SK-N-SH (cell line): ENCODE measurements around the gene CEACAM7. TPM values are rescaled to one million over a fixed set of nuclear protein-coding genes. Genes with fewer than 3 reads are reported as not detected.

Source experiments
- CTCF ChIA-PET: fragments of 300-600, 350-600 bp; formaldehyde crosslinking; extraction: SDS; loops from one replicate; lab custom pipeline; 2021; lab: Yijun Ruan, JAX
- POLR2A ChIA-PET: fragments of 350-600 bp; sonication (Branson Sonifier 250); formaldehyde crosslinking; extraction: SDS; loops from one replicate; lab custom pipeline; 2020; ENCODE audit warnings: antibody characterized with exemption, inconsistent platforms; lab: Yijun Ruan, JAX
- DNase-seq: peaks from one replicate; pipeline ENCODE4 v3.0.0; 2012
- H2AFZ ChIP-seq: fragments of 200-600 bp; sonication (generic); 2 replicates; pipeline ENCODE4 v1.8.1; 2016; ENCODE audit warnings: antibody characterized with exemption, mild to moderate bottlenecking, low read depth
- H3F3A ChIP-seq: fragments of 200-600 bp; sonication (generic); replicated peaks from 2 replicates; pipeline ENCODE3; 2016; ENCODE audit warnings: antibody characterized with exemption, mild to moderate bottlenecking; ENCODE audit not compliant: insufficient read depth
- H3K27ac ChIP-seq, 2 experiments: fragments of 200-500 bp in 1 of 2; fragments of 200-600 bp in 1 of 2; sonication (Bioruptor generic) in 1 of 2; sonication (generic), shearing (Covaris generic) in 1 of 2; 2 replicates each; pipeline versions ENCODE4 v1.5.1 to v1.6.1; 2014 to 2016; ENCODE audit warnings: low read depth in 2 of 2, inconsistent platforms in 1 of 2, low read length in 1 of 2, mild to moderate bottlenecking in 1 of 2, mixed read lengths in 1 of 2
- H3K27me3 ChIP-seq: fragments of 200-600 bp; sonication (generic), shearing (Covaris generic); 2 replicates; pipeline ENCODE4 v1.6.1; 2016; ENCODE audit warnings: mixed run types; ENCODE audit not compliant: insufficient read depth
- H3K36me3 ChIP-seq, 2 experiments: fragments of 200-500 bp in 1 of 2; fragments of 200-600 bp in 1 of 2; sonication (Bioruptor generic) in 1 of 2; sonication (generic) in 1 of 2; replicated peaks in 1 of 2; 2 replicates each; pipeline versions ENCODE3 to v1.5.1; 2014 to 2016; ENCODE audit warnings: low read length in 1 of 2, mild to moderate bottlenecking in 1 of 2; ENCODE audit not compliant: insufficient read depth in 2 of 2, control insufficient read depth in 1 of 2
- H3K4me1 ChIP-seq, 2 experiments: fragments of 200-500 bp in 1 of 2; fragments of 200-600 bp in 1 of 2; sonication (Bioruptor generic) in 1 of 2; sonication (generic), shearing (Covaris generic) in 1 of 2; 2 replicates each; pipeline versions ENCODE4 v1.5.1 to v1.6.1; 2014 to 2016; ENCODE audit warnings: low read depth in 1 of 2, low read length in 1 of 2, mixed run types in 1 of 2; ENCODE audit not compliant: insufficient read depth in 2 of 2, control insufficient read depth in 1 of 2
- H3K4me2 ChIP-seq: fragments of 200-600 bp; sonication (generic), shearing (Covaris generic); 2 replicates; pipeline ENCODE4 v1.6.1; 2017; ENCODE audit warnings: mixed run types
- H3K4me3 ChIP-seq, 2 experiments: fragments of 200-500 bp in 1 of 2; fragments of 200-600 bp in 1 of 2; sonication (Bioruptor generic) in 1 of 2; sonication (generic), shearing (Covaris generic) in 1 of 2; 2 replicates each; pipeline versions ENCODE4 v1.5.1 to v1.8.1; 2014 to 2016; ENCODE audit warnings: low read depth in 2 of 2, inconsistent platforms in 1 of 2, low read length in 1 of 2, mild to moderate bottlenecking in 1 of 2, mixed read lengths in 1 of 2, moderate library complexity in 1 of 2
- H3K79me2 ChIP-seq: fragments of 200-600 bp; sonication (generic); 2 replicates; pipeline ENCODE4 v1.8.1; 2017; ENCODE audit warnings: mild to moderate bottlenecking; ENCODE audit not compliant: insufficient read depth
- H3K9ac ChIP-seq: fragments of 200-600 bp; sonication (generic); 2 replicates; pipeline ENCODE4 v1.6.1; 2017; ENCODE audit warnings: mixed run types
- H3K9me2 ChIP-seq: fragments of 200-600 bp; sonication (generic); 2 replicates; pipeline ENCODE4 v1.6.1; 2017; ENCODE audit warnings: mixed run types
- H3K9me3 ChIP-seq: fragments of 200-600 bp; sonication (generic); 2 replicates; pipeline ENCODE4 v1.6.1; 2017; ENCODE audit warnings: mixed run types, mild to moderate bottlenecking, moderate library complexity
- H4K20me1 ChIP-seq: fragments of 200-600 bp; sonication (generic); 2 replicates; pipeline ENCODE4 v1.6.1; 2017; ENCODE audit warnings: mild to moderate bottlenecking, mixed run types; ENCODE audit not compliant: insufficient read depth
- ELF1 ChIP-seq: IDR thresholded peaks from 2 replicates; pipeline ENCODE4 v1.4.0; 2012
- FOSL2 ChIP-seq: IDR thresholded peaks from 2 replicates; pipeline ENCODE4 v1.4.0; 2012; ENCODE audit warnings: low read depth, mild to moderate bottlenecking, moderate library complexity, borderline replicate concordance
- GABPA ChIP-seq: IDR thresholded peaks from 2 replicates; pipeline ENCODE4 v1.4.0; 2012; ENCODE audit warnings: low read depth, mild to moderate bottlenecking
- GATA2 ChIP-seq: sonication (generic); formaldehyde crosslinking; IDR thresholded peaks from 2 replicates; pipeline ENCODE4 v1.5.0; 2020; ENCODE audit warnings: mild to moderate bottlenecking, missing genetic modification reagents
- JUND ChIP-seq: IDR thresholded peaks from 2 replicates; pipeline ENCODE4 v1.4.0; 2012
- MAX ChIP-seq: IDR thresholded peaks from 2 replicates; pipeline ENCODE4 v1.4.0; 2012; ENCODE audit warnings: low read depth
- MXI1 ChIP-seq: IDR thresholded peaks from 2 replicates; pipeline ENCODE4 v1.6.1; 2012; ENCODE audit warnings: mild to moderate bottlenecking, low read depth, low read length, improper control_type of control experiment
- NFIC ChIP-seq: IDR thresholded peaks from 2 replicates; pipeline ENCODE4 v1.4.0; 2012; ENCODE audit warnings: borderline replicate concordance
- POLR2AphosphoS5 ChIP-seq: IDR thresholded peaks from 2 replicates; pipeline ENCODE4 v1.6.1; 2012; ENCODE audit warnings: low read depth, low read length
- RFX5 ChIP-seq: IDR thresholded peaks from 2 replicates; pipeline ENCODE4 v1.6.1; 2012; ENCODE audit warnings: mild to moderate bottlenecking, improper control_type of control experiment, low read length
- RXRA ChIP-seq: IDR thresholded peaks from 2 replicates; pipeline ENCODE4 v1.4.0; 2012; ENCODE audit warnings: low read depth, mild to moderate bottlenecking, borderline replicate concordance
- SIN3A ChIP-seq: IDR thresholded peaks from 2 replicates; pipeline ENCODE4 v1.6.1; 2012; ENCODE audit warnings: low read depth, mild to moderate bottlenecking, low read length, moderate library complexity, borderline replicate concordance
- YY1 ChIP-seq: IDR thresholded peaks from 2 replicates; pipeline ENCODE4 v1.4.0; 2012; ENCODE audit warnings: low read depth, mild to moderate bottlenecking
- WGBS: methylation state at CpG from one replicate; pipeline ENCODE4 v1.1.6; 2017; ENCODE audit warnings: low lambda C conversion rate; 5-methylcytosine and 5-hydroxymethylcytosine counted together
- polyA plus RNA-seq, 3 experiments: library from polyadenylated mRNA; depleted of rRNA; stranded (reverse); fragments of >200 nt; gene quantifications; 2 replicates each; pipeline ENCODE4 v1.2.3, GENCODE V29; 2012
- TF ChIP-seq, protein P1 (sequence below): fragments of 200-600 bp; sonication (generic); IDR thresholded peaks from 2 replicates; pipeline ENCODE4 v1.6.1; 2017; ENCODE audit warnings: antibody characterized with exemption, mild to moderate bottlenecking, moderate library complexity
- TF ChIP-seq, protein P2 (sequence below): fragments of 150-350 bp; IDR thresholded peaks from 2 replicates; pipeline ENCODE4 v1.6.1; 2016; ENCODE audit warnings: mild to moderate bottlenecking, low read depth, low read length
- TF ChIP-seq, protein P3 (sequence below): IDR thresholded peaks from 2 replicates; pipeline ENCODE4 v1.4.0; 2012; ENCODE audit warnings: low read depth, borderline replicate concordance

CEACAM7 gene
- polyA plus RNA-seq, 1 of the 3 experiments (the other 2 are of a cell fraction) = not detected

- TF ChIP-seq, protein P1, sequence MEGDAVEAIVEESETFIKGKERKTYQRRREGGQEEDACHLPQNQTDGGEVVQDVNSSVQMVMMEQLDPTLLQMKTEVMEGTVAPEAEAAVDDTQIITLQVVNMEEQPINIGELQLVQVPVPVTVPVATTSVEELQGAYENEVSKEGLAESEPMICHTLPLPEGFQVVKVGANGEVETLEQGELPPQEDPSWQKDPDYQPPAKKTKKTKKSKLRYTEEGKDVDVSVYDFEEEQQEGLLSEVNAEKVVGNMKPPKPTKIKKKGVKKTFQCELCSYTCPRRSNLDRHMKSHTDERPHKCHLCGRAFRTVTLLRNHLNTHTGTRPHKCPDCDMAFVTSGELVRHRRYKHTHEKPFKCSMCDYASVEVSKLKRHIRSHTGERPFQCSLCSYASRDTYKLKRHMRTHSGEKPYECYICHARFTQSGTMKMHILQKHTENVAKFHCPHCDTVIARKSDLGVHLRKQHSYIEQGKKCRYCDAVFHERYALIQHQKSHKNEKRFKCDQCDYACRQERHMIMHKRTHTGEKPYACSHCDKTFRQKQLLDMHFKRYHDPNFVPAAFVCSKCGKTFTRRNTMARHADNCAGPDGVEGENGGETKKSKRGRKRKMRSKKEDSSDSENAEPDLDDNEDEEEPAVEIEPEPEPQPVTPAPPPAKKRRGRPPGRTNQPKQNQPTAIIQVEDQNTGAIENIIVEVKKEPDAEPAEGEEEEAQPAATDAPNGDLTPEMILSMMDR = no peak
- no peak for TF ChIP-seq FOSL2
- TF ChIP-seq RFX5 = no peak
- TF ChIP-seq, protein P2, sequence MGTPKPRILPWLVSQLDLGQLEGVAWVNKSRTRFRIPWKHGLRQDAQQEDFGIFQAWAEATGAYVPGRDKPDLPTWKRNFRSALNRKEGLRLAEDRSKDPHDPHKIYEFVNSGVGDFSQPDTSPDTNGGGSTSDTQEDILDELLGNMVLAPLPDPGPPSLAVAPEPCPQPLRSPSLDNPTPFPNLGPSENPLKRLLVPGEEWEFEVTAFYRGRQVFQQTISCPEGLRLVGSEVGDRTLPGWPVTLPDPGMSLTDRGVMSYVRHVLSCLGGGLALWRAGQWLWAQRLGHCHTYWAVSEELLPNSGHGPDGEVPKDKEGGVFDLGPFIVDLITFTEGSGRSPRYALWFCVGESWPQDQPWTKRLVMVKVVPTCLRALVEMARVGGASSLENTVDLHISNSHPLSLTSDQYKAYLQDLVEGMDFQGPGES = no peak
Observed at GRCh38 chr19:41734156-41734555, 46.1 kb upstream of the CEACAM7 start (continued).

- Histone ChIP-seq H3K9ac (no peak overlapping the region), H3F3A (no peaks in the 10 kb centered on the region), H3K36me3 (no peaks in the 10 kb centered on the region), H3K9me2 (no peaks in the 10 kb centered on the region), H3K4me1 (no peaks in the 10 kb centered on the region), H3K27ac (no peak overlapping the region), H3K79me2 (no peaks in the 10 kb centered on the region), H3K4me3 (no peak overlapping the region), H3K4me2 (no peak overlapping the region), H3K27me3 (peaks cover 30% of the 10 kb centered on the region; the same call in 1 of the 2 replicates)
- 12% methylated on average over 5 of the region's 5 CpGs for WGBS
- POLR2A ChIA-PET = no interaction called here
- no peak for TF ChIP-seq FOSL2
- TF ChIP-seq, all 33 proteins: peak for 0
- Histone ChIP-seq H3K9me3 (no peaks in the 10 kb centered on the region), H4K20me1 (no peaks in the 10 kb centered on the region), H2AFZ (no peak overlapping the region)
- DNase-seq = no peak
- CTCF ChIA-PET = interaction anchor here (2.0 kb wide), 1 partner anchor 20 kb away, joined by 4 read pairs; no protein-coding TSS in a partner anchor
Observed at GRCh38 chr19:41726493-41726892, 38.4 kb upstream of the CEACAM7 start.

DNA sequence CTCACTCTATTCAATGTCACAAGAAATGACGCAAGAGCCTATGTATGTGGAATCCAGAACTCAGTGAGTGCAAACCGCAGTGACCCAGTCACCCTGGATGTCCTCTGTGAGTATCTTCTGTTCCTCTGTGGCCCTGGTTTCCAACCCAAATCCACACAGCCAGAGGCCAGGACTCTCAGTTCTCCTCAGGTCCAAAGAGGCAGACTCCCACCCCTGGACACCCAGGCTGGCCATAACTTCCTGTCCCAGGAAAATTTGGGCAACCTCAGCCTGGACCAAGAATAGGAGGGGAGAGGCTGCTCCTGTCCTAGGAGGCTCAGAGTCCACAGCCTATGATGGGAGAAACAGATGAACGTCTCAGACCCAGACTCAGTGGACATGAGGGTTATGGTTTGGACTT, 32.0 kb upstream of the CEACAM7 start:
- Histone ChIP-seq H3K4me3 (no peak overlapping the region), H3K9me3 (no peaks in the 10 kb centered on the region), H4K20me1 (no peaks in the 10 kb centered on the region), H3K27me3 (peaks cover 26% of the 10 kb centered on the region), H3K4me2 (no peak overlapping the region), H3K27ac (no peak overlapping the region), H3K4me1 (no peaks in the 10 kb centered on the region), H3K36me3 (no peaks in the 10 kb centered on the region), H2AFZ (no peak overlapping the region), H3K9me2 (no peaks in the 10 kb centered on the region), H3K79me2 (no peaks in the 10 kb centered on the region), H3F3A (no peaks in the 10 kb centered on the region), H3K9ac (no peak overlapping the region)
- no peak for DNase-seq
- WGBS = 0% methylated on average over 1 of the region's 3 CpGs
- POLR2A ChIA-PET = no interaction called here
- CTCF ChIA-PET = interaction anchor here (2.0 to 2.7 kb wide), 2 partner anchors 14 to 33 kb away, joined by 5 to 10 read pairs; no protein-coding TSS in a partner anchor
- no peak for TF ChIP-seq SIN3A

DNA sequence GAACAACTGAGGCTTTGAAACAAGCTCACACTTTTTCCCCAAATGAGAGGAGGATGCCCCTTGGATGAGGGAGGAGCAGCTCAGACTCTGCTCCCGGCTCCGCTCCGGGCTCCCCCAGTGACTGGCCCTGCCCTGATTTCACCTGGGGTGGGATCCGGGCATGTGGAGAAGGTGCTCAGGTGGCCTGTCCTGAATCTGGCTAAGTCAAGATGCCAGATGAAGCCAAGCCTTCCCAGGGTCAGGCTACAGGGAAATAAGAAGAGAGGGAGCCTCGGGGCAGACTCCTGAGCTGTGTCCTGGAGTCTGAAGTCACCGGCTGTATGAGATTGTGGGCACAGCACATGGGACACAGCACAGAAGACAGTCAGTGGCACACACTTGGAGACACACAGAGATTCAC, 30.7 kb upstream of the CEACAM7 start:
- no peak overlapping the region for H3K27ac ChIP-seq
- no peak overlapping the region for H3K4me3 ChIP-seq
- no peak for DNase-seq
- H3K9me3 ChIP-seq = no peaks in the 10 kb centered on the region
- H3K4me1 ChIP-seq = no peaks in the 10 kb centered on the region
- no peaks in the 10 kb centered on the region for H3K79me2 ChIP-seq
- TF ChIP-seq YY1 (no peak), RXRA (no peak), MXI1 (no peak), NFIC (no peak), GABPA (no peak), MAX (no peak), SIN3A (no peak), POLR2AphosphoS5 (no peak), ELF1 (no peak), JUND (no peak), GATA2 (no peak)
- TF ChIP-seq, protein P3, sequence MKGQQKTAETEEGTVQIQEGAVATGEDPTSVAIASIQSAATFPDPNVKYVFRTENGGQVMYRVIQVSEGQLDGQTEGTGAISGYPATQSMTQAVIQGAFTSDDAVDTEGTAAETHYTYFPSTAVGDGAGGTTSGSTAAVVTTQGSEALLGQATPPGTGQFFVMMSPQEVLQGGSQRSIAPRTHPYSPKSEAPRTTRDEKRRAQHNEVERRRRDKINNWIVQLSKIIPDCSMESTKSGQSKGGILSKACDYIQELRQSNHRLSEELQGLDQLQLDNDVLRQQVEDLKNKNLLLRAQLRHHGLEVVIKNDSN = no peak
- TF ChIP-seq, all 33 proteins: peak for 0
- Histone ChIP-seq H2AFZ (no peak overlapping the region), H3F3A (no peaks in the 10 kb centered on the region), H4K20me1 (no peaks in the 10 kb centered on the region), H3K9me2 (no peaks in the 10 kb centered on the region), H3K9ac (no peak overlapping the region), H3K4me2 (no peak overlapping the region), H3K36me3 (no peaks in the 10 kb centered on the region), H3K27me3 (peaks cover 28% of the 10 kb centered on the region)
- CTCF ChIA-PET = interaction anchor here (2.7 kb wide), 1 partner anchor 13 kb away, joined by 10 read pairs; no protein-coding TSS in a partner anchor
- POLR2A ChIA-PET = no interaction called here
- WGBS = 2% methylated on average over 6 of the region's 6 CpGs
